ENCODE results near the gene HAUS5.
A peak's percentile ranks its signal among the peaks of the same experiment; 100 is the strongest.

The HAUS5 gene

GRCh38 chr19:35656700-35657099 is 44.2 kb downstream of the HAUS5 start:
- no peak overlapping the region for H3K4me3 ChIP-seq (ENCODE audit: control insufficient read depth, low read depth, low read length)
- TF ChIP-seq, protein P1, sequence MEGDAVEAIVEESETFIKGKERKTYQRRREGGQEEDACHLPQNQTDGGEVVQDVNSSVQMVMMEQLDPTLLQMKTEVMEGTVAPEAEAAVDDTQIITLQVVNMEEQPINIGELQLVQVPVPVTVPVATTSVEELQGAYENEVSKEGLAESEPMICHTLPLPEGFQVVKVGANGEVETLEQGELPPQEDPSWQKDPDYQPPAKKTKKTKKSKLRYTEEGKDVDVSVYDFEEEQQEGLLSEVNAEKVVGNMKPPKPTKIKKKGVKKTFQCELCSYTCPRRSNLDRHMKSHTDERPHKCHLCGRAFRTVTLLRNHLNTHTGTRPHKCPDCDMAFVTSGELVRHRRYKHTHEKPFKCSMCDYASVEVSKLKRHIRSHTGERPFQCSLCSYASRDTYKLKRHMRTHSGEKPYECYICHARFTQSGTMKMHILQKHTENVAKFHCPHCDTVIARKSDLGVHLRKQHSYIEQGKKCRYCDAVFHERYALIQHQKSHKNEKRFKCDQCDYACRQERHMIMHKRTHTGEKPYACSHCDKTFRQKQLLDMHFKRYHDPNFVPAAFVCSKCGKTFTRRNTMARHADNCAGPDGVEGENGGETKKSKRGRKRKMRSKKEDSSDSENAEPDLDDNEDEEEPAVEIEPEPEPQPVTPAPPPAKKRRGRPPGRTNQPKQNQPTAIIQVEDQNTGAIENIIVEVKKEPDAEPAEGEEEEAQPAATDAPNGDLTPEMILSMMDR (conservative IDR thresholded peaks at IDR 0.05; ENCODE audit: control insufficient read depth, insufficient read depth, low read depth, low read length), result no peak
- DNase-seq (ENCODE audit: low read depth), result no peak

DNA sequence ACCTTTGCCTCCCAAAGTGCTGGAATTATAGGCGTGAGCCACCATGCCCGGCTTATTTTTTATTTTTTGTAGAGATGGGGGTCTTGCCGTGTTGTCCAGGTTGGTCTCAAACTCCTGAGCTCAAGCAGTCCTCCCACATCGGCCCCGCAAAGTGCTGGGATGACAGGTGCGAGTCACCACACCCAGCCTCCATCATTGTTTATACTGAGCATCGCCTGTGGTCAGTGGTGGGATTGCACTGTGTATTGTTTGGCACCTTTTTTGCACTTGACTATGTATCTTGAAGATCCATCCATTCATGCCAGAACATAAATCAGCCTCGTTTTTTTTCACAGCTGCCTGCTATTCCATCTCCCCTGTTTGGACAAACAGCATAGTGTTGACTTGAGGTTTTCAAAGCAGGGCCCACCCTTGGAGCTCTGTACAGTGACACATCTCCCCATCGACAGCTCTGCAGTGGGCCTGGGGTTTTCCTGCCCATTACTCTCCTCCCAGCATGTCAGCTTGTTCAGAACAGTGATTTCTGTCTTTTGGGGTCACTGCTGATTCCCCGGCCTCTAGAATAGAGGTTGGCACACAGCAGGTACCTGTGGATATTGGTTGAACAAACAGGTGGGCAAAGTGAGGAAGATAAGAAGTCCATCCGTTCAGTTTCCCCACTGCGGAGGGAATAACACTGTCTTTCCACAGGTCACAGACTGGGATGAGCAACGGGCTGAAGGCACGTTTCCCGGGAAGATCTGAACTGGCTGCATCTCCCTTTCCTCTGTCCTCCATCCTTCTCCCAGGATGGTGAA is 45.6 kb downstream of the HAUS5 start:
- peak; percentile 13 for DNase-seq (ENCODE audit: low read depth)
- TF ChIP-seq, protein P1 (conservative IDR thresholded peaks at IDR 0.05; ENCODE audit: control insufficient read depth, insufficient read depth, low read depth, low read length), result peak; percentile 3

DNA sequence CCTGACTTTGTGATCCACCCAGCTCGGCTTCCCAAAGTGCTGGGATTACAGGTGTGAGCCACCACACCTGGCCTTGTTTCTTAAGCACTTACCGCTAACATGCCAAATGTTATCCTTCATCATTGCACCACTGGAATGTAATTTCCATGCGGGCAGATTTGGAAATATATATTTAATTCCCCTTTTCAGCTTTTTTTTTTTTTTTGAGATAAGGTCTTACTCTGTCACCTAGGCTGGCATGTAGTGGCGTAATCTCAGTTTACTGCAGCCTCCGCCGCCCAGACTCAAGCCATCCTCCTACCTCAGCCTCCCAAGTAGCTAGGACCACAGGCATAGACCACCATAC is 49.4 kb downstream of the HAUS5 start:
- no peak overlapping the region for H3K4me3 ChIP-seq (ENCODE audit: control insufficient read depth, low read depth, low read length)
- TF ChIP-seq, protein P1 (conservative IDR thresholded peaks at IDR 0.05; ENCODE audit: control insufficient read depth, insufficient read depth, low read depth, low read length), result no peak
- no peak for DNase-seq (ENCODE audit: low read depth)

More for the DNA sequence above, 45.6 kb downstream of the HAUS5 start:
- no peak overlapping the region for H3K4me3 ChIP-seq (ENCODE audit: control insufficient read depth, low read depth, low read length)

DNA sequence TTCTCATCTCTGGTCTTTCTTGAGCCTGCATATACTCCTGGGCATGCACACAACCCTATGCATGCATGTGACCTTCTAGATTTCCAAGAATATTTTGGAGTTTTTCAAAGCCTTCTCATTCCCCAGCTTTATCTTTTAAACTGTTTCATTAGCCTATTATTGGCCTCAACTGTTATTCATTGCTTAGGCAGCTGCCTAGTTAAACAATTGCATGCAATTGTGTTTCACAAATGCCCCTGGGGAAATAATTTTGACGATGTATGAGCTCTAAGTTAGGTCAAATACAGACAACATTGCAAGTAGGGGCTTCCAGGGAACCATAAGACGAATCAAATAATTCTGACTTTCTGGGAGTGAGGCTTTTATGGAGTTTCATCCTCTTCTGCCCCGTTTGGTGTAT is 51.4 kb downstream of the HAUS5 start:
- TF ChIP-seq, protein P1 (conservative IDR thresholded peaks at IDR 0.05; ENCODE audit: control insufficient read depth, insufficient read depth, low read depth, low read length), result no peak
- no peak for DNase-seq (ENCODE audit: low read depth)
- H3K4me3 ChIP-seq (ENCODE audit: control insufficient read depth, low read depth, low read length), result no peak overlapping the region

- H3K4me3 ChIP-seq (ENCODE audit: control insufficient read depth, low read depth, low read length), result no peak overlapping the region
- DNase-seq (ENCODE audit: low read depth), result no peak
- TF ChIP-seq, protein P1 (conservative IDR thresholded peaks at IDR 0.05; ENCODE audit: control insufficient read depth, insufficient read depth, low read depth, low read length), result no peak
Measured at GRCh38 chr19:35665157-35665556, 52.6 kb downstream of the HAUS5 start.

- H3K4me3 ChIP-seq (ENCODE audit: control insufficient read depth, low read depth, low read length), result no peak overlapping the region
- TF ChIP-seq, protein P1 (conservative IDR thresholded peaks at IDR 0.05; ENCODE audit: control insufficient read depth, insufficient read depth, low read depth, low read length), result no peak
- DNase-seq (ENCODE audit: low read depth), result no peak
Measured at GRCh38 chr19:35665604-35666003, 53.1 kb downstream of the HAUS5 start.

All from fibroblast of mammary gland (primary cell).